Vagina (tissue), 2 donors: ENCODE data around the gene PNPLA1.

Source experiments
- CTCF ChIP-seq, 3 experiments: fragments of 450-650 bp in 2 of 3; fragments of 200-600 bp in 1 of 3; sonication (generic) in 1 of 3; IDR thresholded peaks; one replicate each; pipeline ENCODE4 v1.5.1; 2017 to 2019; ENCODE audit warnings: antibody characterized with exemption in 3 of 3, mild to moderate bottlenecking in 2 of 3, moderate library complexity in 2 of 3
- POLR2A ChIP-seq, 2 donors: fragments of 450-650 bp; IDR thresholded peaks; one replicate each; pipeline ENCODE4 v1.6.1; 2017; ENCODE audit warnings: antibody characterized with exemption in 2 of 2, mild to moderate bottlenecking in 2 of 2, moderate library complexity in 2 of 2
- POLR2AphosphoS5 ChIP-seq, 2 donors: sonication (generic); formaldehyde crosslinking; IDR thresholded peaks; one replicate each; pipeline ENCODE4 v1.9.0; 2017; ENCODE audit warnings: antibody characterized with exemption in 2 of 2, mild to moderate bottlenecking in 2 of 2, low read depth in 1 of 2; ENCODE audit not compliant: insufficient read depth in 1 of 2

- no peak for TF ChIP-seq CTCF (IDR thresholded peaks at IDR 0.05)
- no peak for TF ChIP-seq POLR2AphosphoS5 (IDR thresholded peaks at IDR 0.05; ENCODE audit: insufficient read depth in 1 of 2, low read depth in 1 of 2)
- TF ChIP-seq POLR2A (IDR thresholded peaks at IDR 0.05) = no peak
Measured at GRCh38 chr6:36349240-36349639, 79.4 kb downstream of the PNPLA1 start.
